NAMALWA (cell line): ENCODE measurements around the gene AURKAIP1.

Experiments
- DNase-seq: peaks from one replicate; pipeline ENCODE4 v3.0.0-alpha.2; 2015; ENCODE audit warnings: low spot score

Gene AURKAIP1

GRCh38 chr1:1359664-1360468 is 15.1 kb downstream of the AURKAIP1 start:
- no peak for DNase-seq

GRCh38 chr1:1359308-1359663 is 15.7 kb downstream of the AURKAIP1 start:
- DNase-seq, result no peak

DNA sequence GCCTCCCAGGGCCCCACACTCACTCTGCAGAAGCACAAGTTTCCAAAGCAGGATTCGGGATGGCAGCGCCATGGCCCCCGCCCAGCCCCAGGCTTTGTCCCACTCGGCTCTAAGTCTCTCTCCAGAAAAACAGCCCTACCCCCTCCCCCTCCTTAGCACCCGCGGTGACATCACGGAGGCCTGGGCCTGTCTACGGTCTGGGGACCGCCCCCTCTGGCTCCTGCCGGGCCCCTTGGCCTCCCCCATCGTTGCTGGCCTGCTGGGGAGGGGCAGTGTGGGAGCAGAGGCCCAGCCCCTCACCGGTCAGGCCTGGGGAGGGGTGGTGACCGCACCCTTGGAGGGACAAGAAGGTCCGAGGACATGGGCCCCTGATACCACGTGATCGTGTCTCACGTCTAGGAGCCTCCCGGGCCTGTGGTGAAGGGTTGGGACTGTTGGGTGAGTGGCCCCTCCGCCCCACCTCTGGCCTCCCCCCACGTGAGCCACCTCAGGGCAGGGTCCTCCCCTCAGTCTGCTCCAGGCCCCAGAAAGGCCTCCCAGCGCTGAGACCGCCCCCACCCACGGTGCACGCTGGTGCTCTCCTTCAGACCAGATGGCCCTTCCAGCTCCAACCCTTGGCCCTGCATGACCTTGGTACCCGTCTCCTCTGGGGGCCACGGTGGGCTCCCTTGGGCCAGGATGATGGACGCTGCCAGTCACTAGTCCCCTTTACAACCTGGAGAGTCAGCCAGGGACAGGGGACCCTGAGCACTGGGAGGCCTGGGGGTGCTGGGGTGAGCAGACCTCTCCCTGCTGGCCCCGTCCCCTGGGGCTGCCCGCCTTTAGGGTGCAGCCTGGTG is 16.4 kb downstream of the AURKAIP1 start, which contains the start of gene MXRA8:
Gene MXRA8 (minus strand): TSS at position 123 of the 839 bp plus-strand sequence. CDS start 51 bp downstream, at position 72.
- no peak for DNase-seq

- no peak for DNase-seq
These were observed 17.1 kb downstream of the AURKAIP1 start for GRCh38 chr1:1357871-1358432.

- DNase-seq, result peak; percentile 43
These were observed 18.1 kb downstream of the AURKAIP1 start for GRCh38 chr1:1356796-1357401.

DNA sequence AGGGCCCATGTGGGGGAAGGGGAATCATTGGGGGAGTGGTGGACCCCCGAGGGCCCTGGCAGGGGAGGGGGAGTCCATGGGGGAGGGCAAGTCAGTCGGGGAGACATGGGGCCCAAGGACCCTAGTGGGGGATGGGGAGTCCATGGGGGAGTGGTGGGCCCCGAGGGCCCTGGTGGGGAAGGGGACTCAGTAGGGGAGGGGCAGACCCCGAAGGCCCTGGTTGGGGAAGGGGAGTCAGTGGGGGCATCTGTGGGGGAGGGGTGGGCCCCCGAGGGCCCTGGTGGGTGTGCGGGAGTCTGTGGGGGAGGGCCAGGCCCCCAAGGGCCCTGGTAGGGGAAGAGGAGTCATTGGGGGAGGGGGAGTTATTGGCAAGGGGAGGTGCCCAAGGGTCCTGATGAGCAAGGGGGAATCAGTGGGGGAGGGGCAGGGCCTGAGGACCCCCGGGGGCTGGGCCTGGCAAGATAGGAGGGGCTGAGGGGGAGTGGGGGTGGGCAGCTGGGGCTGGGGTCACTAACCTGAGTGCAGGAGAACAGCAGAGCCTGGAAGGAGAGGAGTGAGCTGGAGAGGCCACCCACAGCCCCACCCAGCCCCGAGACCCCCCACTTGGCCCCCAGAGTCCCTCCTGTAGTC is 18.7 kb downstream of the AURKAIP1 start:
- DNase-seq, result no peak

DNA sequence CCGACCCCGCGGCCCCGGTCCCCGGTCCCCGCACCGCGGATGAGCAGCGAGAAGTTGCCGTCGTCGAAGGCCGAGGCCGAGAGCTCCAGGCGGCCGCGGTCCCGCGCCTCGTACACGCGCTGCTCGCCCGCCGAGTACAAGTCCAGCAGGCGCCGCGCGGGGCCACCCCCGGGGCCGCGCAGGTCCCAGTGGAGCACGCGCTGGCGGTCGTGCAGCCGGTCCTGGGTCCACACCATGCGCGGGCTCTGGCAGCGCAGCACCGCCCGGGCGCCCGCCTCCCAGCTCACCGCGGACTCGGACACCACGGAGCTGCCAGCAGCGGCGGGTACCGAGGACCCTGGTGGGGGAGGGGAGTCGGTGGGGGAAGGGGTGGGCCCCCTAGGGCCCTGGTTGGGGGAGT is 19.6 kb downstream of the AURKAIP1 start:
- no peak for DNase-seq

GRCh38 chr1:1354271-1355247 is 20.4 kb downstream of the AURKAIP1 start:
- DNase-seq, result no peak

DNA sequence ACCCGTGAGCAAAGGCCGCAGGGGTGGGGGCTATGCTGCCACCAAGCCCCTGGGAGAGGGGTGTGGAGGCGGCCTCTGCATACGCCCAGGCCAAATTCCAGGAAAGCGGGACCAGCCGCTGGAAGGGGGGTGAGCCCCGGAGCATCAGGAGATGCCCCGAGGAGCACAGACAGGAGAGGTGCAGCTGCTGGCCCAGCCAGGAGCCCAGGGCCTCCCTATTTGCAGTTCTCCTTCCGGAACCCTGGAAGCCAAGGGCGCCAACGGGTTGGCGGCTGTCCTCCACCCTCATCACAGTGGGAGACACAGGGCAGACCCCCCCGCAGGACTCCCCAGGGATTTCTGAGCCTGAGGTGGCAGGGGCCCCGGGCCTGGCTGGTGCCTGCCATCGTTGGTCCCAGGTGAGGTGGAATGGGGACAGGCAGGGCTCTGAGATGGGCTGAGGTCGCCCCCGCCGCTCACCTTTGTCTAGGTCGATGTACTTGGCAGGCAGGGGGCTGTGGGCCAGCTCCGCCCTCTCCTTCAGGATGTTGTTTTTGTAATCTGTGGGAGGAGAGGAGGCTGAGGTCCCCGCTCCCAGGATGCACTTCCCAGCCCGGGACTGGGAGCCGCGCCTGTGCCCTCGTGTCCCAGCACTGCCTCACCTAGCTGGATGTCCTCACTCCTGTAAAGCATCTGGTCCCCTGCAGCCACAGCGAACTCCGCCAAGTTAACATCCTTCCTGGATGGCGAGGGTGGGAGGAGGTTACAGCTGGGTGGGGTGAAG is 21.4 kb downstream of the AURKAIP1 start:
- no peak for DNase-seq

- DNase-seq, result peak; percentile 91
These were observed 22.1 kb downstream of the AURKAIP1 start for GRCh38 chr1:1352786-1353388.

GRCh38 chr1:1351511-1352427 is 23.2 kb downstream of the AURKAIP1 start:
- no peak for DNase-seq

GRCh38 chr1:1349256-1350012 is 25.6 kb downstream of the AURKAIP1 start, which contains the start of gene DVL1:
Gene DVL1, minus strand, starts transcription at chr1:1349418. Its CDS starts 353 bp downstream, at chr1:1349065.
- DNase-seq, result peak; percentile 79

- DNase-seq, result no peak
These were observed 26.4 kb downstream of the AURKAIP1 start for GRCh38 chr1:1348420-1349255.

DNA sequence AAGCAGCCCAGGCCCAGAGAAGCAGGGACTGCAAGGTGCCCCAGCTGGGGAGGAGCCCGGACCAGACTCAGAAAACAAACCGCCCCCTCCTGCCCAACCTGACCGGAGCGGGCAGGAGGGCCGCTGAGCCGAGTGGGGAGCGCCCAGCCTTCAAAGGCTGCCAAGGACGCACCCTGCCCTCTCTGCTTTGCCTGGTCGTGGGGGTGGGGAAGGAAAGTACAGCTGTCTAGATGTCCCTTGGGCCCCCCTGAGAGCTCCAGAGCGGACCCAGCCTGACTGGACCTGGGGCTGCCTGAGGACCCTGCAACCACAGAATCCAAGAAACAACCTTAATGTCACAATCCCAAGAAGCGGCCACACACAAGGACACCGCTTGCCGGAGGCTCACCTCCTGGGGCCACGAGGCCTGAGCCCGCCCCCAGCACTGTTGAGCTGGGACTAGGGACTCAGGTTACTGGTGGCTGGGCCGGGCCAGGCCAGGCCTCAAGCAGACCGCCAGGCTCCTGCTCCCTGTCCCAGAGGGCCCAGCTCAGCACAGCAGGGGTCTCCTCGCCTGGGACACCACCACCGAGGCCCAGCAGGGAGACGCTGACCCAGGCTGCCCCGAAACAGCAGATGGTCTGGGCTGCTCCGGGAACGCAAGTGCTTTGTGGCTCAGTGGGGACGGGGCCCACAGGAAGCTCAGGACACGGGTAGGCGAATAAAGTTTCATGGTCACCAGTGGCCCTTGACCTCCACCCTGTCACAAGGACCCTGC is 27.2 kb downstream of the AURKAIP1 start:
- no peak for DNase-seq

- no peak for DNase-seq
These were observed 27.9 kb downstream of the AURKAIP1 start for GRCh38 chr1:1347026-1347595.
